ENCODE results near the gene THBS3.
A peak's percentile ranks its signal among the peaks of the same experiment; 100 is the strongest.
"Not testable (repeated sequence)": the region's sequence is repeated elsewhere in the genome, so short reads cannot be mapped to it uniquely, and the experiment has no call there.

THBS3 gene

GRCh38 chr1:155206891-155207805 lies 549 bp downstream of the THBS3 start:
- peak; percentile 92 for DNase-seq

GRCh38 chr1:155205969-155206593 lies 1.6 kb downstream of the THBS3 start:
- no peak for DNase-seq

- DNase-seq = no peak
These were observed 2.7 kb downstream of the THBS3 start for GRCh38 chr1:155205035-155205434.

DNA sequence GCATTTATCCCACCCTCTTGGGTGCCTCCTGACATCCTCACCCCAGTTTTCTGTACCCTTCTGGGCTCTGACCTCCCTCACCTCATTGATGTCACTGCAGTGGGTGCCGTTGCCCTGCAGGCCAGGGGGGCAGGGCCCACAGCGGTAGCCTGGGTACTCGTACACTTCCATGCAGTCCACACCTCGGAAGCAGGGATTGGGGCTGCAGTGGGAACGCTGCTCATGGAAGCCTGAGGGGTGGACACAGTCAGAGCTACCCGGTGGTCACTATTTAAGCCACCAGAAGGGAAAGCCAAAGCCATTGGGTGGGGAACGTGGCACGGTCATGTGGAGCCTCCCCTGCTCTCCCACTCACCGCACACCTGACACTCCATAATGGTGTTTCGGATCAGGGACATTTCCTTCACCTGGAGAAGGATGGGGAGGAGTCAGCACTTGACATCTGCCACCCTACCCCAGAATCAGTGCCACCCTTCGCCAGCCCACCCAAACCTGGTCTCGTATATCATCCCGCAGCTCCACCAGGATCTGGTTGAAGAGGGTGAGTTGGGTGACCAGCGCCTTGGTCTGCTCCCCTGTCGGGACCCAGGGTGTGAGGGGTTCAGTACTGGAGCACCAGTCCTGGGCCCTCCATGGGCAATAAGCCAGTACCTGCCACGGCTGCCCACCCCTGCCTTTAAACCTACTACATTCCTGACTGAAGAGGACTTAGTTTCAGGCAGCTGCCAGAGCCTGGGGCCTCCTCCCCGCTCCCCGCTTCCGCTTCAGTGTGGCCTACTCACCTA lies 4.8 kb downstream of the THBS3 start:
- no peak for DNase-seq

DNA sequence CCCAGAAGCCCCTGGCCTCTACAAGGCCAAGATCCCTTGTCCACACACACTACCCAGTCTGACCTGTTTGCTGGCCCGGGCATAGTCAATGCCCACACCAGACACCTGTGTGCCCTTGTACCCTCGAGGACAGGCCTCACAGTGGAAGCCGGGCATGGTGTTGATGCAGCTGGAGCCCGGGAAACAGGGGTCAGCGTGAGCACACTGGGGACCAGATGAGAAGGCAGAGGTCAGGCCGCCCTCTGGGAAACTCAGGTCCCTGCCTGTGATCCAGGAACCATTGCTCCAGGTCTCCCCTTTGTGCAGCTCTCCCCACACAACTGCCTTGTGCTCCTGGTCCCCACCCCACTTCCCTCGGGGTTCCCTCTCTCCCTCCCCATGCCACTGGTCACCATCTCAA lies 5.5 kb downstream of the THBS3 start:
- no peak for DNase-seq

GRCh38 chr1:155200920-155201319 lies 6.8 kb downstream of the THBS3 start:
- DNase-seq = no peak

DNA sequence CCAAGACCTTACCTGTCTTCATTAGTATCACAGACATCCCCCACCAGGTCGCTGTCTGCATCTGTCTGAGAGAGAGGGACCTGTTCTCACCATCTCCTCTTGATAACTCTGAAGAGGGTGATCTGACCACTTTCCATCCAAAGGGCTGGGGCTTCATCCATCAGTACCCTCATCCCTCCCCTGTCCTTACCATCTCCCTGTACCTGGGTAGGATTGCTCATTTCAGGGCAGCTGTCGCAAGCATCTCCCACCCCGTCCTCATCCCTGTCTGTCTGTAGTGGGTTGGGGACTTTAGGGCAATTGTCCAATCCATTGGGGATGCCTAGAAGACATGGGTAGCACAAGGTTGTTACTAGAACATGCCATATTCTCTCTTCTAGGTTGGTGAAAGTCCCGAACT lies 7.9 kb downstream of the THBS3 start:
- no peak for DNase-seq

DNA sequence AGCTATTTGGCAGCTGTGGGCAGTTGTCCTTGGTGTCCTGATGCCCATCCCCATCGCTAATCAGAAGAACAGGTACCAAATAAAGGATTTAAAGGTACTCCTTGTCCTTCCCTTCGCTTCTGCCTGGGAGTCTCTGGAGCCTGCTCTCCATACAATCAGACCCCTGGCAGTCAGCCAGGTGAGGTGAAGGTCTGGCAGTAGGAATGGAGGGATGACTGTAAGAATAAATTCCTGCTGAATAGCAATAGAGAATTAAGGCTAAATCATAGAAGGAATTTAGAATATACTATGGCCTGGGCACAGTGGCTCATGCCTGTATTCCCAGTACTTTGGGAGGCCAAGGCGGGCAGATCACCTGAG lies 9.2 kb downstream of the THBS3 start:
- no peak for DNase-seq

- DNase-seq = no peak
These were observed 9.7 kb downstream of the THBS3 start for GRCh38 chr1:155197901-155198546.

DNA sequence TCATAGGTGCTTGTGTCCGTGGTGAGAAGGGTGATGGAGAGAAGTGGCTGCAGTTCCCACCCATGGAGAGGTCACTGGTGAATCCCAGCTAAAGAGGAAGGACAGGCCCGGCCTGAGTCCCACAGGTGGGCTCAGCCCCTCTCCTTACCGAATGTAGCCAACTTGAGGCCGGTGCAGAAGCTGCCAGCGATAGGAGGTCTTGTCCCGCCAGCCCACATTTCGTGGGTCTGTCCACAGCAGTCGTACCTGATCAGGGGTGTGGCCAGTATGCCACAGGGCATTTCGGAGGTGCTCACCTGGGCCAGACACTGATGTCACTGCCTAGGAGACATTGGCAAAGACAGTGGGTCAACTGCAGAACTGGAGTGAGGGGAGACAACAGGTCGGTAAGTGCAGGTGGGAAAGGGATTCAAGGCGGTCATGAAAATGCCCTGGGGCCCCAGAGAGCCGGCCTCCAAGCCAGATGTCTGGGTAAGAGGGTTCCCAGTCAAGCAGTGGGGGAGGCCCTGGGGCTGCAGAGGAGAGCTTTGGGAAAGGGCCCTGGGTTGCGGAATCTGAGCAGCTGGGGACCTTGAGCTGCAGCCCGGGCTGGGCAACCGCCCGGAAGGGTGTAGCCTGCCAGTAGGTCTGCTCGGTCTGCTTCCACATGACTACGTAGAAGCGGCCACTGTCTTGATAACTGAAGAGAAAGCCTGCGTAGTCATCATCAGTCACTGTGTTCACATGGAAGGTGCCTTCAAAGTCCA lies 10.6 kb downstream of the THBS3 start:
- DNase-seq = no peak

DNA sequence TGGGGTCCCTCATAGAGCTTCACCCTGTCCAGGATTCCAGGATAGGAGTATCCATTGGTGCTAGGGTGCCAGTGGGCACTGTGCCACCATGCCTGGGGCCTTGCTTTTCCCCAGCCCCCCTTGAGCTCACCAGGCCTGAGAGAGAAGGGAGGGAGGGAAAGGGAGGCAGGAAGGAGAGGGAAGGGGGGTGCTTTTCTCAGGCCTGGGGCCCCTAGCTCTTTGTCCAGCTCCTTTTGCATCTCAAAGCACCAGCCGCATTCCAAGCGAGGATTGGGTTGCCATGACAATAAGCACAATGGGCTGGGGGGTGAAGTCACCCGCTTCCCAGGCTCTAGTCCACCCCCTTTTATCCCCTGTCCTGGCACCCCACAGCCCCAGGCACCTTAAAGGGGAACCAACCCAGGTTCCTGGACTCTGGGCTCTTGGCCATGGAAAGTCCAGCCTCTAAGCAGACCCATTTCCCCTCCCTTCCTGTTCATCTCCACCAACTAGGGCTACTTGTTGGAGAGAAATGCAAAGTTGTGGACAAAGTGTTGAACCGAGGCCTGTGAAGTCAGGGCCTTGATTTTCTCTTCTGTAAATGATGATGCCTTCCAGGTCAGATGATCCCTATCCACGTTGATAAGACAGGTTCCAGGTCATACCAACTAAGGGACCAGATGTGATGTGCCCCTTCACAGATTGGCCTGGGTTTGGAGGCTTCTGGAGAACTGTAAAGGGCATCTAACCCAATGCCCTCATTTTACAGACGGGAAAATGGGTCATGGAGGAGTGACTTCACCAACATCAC lies 11.4 kb downstream of the THBS3 start:
- DNase-seq = no peak

DNA sequence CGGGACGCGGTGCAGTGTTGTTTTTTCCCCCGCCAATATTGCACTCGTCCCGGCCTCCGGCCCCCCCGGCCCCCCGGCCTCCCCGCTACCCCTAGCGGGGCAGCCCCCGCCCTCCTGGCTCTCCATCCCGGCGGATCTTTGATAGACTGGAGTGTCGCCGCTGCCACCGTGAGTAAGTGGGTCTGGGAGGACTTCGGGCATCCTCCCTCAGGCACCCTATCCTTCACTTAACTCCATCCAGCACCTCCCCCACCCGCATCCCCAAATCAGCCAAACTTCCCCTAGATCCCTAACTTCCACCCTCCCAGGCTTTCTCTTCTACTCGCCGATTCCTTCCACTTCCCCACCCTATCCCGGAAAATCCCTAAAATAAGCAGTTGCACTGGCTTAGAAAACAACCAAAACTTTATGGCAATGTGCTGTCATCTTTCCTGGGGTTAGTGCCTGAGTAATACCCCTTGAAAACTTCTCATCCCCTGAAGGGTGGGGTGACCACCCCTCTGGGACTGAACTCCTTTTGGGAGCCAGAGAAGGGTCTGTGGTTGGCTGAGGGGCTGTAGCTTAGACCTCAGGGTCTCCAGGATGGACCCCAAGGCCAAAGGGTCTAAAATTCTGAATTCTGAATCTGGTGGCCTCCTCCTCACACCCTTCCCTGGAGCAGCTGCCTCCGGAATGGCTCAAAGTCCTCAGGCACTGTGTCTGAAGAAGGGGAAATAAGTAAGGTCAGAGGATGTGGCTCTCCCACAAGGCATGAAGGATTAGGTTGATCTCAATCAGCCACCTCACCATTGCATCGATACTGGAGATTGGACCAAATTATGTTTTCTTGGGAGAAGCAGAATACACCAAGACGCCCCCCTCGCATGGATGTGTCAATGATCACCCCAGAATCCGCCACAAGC lies 12.2 kb downstream of the THBS3 start:
- DNase-seq = no peak

GRCh38 chr1:155193991-155194240 lies 13.8 kb downstream of the THBS3 start:
- not testable (repeated sequence) for DNase-seq

GRCh38 chr1:155193275-155193990 lies 14.3 kb downstream of the THBS3 start:
- peak; percentile 98 for DNase-seq

DNA sequence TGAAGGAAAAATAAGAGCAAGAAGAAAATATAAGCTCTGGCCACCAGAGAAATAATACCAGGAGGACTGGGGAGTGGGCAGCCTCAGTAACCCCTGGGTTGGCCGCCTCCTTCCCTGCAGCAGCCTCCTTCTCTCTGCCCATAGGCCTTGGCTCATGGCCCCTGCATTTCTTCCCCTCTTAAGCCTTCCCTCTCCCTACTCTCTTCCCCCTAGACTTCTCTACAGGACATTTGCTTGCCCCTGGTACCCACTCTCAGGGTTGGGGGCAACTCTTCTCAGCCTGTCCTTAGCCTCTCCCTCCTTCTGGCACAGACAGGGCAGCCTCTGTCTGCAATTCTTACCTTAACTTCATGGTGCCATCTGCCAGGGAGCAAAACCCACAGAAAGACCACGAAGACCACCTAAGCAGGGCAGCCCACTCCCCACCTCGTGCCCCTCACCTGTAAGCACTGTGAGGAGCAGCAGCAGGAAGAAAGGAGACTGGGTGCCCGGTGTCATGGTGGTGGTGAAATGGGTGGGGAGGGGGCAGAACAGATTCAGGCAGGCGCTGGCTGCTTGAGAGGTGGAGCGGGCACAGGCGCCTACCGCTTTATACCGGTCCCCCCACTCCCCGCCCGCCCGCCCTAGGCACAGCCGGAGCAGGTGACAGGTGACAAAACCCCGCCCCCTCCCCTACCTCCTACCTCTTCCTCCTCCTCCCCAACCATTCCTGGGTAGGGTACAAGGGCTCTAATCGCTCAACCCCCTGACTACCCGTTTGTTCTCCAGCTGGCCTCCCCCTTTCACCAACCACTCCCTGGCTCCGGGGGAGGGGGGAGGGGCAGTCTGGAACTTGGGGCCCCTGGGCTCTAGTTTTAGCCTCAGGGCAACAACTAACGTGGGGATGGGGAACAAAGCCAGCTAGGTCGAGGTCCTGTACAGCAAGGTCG lies 15.1 kb downstream of the THBS3 start:
- peak; percentile 89 for DNase-seq

DNA sequence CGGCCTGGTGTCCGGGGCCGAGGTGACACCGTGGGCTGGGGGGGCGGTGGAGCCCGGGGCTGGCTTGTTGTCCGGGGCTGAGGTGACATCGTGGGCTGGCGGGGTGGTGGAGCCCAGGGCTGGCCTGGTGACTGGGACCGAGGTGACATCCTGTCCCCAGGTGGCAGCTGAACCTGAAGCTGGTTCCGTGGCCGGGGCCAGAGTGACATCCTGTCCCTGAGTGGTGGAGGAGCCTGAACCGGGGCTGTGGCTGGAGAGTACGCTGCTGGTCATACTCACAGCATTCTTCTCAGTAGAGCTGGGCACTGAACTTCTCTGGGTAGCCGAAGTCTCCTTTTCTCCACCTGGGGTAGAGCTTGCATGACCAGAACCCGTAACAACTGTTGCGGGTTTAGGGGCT lies 15.8 kb downstream of the THBS3 start:
- DNase-seq = no peak

- not testable (repeated sequence) for DNase-seq
These were observed 17.8 kb downstream of the THBS3 start for GRCh38 chr1:155189926-155190325.

GRCh38 chr1:155188268-155188667 lies 19.4 kb downstream of the THBS3 start:
- no peak for DNase-seq

- DNase-seq = no peak
These were observed 20.2 kb downstream of the THBS3 start for GRCh38 chr1:155187456-155187891.
